HG02981 (cell line): Measurements from ENCODE around the gene FARS2.

Experiments
- ATAC-seq: cut with Tn5 transposase; IDR thresholded peaks from one replicate; pipeline ENCODE4 v1.9.1; 2021; ENCODE audit warnings: mild to moderate bottlenecking, moderate library complexity; ENCODE audit not compliant: unreplicated experiment

FARS2 gene

DNA sequence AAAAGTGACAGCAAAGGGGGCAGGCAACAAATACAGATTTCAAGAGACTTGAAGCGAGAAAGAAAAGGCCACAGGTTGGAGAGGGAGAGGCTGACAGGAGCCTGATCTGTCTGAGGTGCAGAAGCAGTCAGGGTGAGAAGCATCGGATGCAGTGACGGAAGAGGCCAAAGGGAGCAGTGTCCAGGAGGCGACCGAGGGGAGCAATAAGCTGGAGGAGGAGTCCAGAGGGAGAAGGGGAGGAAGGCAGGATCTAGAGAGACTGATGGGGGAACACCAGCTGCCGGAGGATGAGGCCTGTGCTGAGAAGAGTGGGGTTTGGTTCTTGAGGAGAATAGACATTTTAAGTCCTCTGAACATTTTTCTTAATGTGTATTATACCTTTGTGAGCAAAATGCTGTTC, 23.8 kb downstream of the FARS2 start:
- ATAC-seq: no peak

DNA sequence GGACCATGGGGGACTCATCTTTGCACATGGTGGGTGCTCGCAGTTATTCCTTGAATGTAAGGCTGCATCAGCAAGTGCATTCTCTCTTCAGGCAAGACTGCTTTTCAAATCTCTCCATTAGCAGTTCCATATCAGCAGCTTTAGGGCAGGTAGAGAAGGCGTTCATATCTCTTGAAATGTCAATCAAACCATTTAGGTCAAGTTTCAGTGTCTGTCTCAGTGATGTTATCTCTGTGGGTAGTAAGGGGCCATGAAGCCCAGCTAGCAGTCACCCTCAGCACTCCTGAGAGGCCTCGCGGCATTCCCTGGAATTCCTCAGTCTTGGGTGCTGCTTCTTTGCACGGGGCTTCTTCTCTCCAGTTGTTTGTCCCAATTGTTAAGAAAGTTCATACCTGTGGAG, 24.2 kb downstream of the FARS2 start:
- no peak for ATAC-seq

DNA sequence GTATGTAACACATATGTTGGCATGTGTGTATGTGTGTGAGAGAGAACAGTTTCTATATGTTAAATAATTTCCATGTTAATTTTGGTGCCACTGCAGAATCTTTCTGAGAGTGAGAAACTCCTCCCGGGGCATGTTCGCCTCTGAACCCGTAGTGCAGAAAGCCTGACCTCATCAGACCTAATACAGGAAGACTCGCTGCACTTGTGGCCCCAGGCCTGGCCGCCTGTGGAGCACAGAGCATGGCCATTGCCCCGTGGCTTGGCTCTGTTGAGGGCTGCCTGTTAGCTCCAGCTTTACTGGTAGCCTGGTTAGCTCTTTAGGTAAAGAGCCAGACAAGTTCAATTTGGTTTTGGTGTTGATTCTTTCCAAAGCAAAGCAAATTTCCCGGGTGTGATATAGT, 25.5 kb downstream of the FARS2 start:
- no peak for ATAC-seq

DNA sequence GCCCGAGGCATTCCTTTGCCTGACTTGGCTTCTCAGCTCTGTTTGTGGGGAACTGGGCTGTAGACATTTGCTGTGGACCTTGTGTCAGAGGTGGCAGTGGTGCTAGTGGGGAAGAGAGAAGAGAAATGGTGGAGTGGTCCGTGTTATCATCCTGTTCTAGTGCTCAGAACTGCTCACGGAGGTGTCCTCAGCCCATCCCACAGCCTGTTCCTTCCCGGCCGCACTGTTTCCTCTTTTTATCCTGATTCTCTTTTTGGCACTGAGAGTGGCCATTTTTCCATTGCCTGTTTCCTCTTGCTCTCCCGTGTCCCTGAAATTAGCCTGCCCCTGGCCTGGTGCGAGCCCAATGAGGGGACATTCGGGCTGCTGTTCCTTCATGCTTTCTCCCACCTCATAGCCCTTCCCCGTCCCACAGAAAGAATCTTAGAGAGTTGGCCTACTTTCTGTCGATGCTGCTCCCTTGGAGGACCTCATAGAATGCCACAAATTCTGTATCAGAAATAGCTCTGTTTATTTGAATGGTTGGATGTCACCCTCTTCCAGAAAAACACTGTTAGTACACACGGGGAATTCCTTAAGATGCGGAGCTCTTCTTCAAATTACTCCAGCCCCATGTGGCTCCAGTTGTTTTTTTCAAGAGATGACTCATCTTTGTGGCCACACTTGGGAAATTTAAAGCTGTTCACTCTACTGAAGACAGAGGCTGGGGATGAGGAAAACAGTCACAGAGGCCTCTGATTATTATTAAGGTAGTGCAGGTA, 26.1 kb downstream of the FARS2 start:
- ATAC-seq: no peak

DNA sequence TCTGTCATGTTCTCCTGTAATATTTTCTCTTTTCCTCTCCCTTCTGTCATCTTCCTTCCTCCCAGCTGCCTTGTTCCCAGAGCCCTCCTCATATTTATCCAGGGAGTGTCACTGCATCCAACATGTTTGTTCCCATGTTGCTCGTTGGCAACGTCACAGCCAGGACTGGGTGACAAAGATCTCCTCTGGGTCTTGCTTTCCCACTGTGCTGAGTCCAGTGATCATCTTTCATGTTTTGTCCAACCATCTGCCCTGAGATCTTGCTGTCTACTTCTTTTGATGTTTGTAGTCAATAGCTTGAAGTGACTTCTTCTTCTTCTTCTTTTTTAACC, 26.6 kb downstream of the FARS2 start:
- no peak for ATAC-seq

DNA sequence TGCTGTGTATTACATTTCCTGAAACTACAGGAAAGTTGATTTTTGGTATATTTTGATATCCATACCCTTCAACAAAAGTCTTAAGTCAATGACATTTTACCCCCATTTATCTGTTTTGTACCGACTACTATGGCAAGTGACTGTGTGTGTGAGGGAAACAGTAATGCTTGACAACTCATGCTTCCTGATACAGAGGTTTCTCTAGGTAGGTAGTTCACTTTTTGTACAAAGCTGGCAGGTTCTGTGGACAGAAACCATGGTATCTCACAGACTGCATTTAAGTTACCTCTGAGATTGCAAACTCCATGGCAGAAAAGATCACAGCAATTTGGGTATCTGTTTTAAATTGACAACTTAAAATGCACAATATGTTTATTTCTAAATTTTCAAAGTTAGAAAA, 28.8 kb downstream of the FARS2 start:
- no peak for ATAC-seq

DNA sequence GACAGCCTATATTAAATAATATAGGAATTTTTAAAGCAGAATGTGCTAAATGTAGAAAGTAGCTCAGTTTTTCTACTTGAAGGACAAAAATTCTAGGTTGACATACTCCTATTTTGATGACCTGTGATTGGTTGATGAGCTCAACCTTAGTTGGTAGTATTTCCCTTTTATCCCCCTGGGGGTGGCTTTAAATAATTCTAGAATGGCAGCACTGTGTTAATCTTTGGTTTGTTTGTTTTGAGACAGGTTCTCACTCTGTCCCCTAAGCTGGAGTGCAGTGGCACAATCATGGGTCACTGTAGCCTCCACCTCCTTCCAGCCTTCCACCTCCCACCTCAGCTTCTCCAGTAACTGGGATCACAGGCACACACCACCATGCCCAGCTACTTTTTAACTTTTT, 29.2 kb downstream of the FARS2 start:
- ATAC-seq: no peak

DNA sequence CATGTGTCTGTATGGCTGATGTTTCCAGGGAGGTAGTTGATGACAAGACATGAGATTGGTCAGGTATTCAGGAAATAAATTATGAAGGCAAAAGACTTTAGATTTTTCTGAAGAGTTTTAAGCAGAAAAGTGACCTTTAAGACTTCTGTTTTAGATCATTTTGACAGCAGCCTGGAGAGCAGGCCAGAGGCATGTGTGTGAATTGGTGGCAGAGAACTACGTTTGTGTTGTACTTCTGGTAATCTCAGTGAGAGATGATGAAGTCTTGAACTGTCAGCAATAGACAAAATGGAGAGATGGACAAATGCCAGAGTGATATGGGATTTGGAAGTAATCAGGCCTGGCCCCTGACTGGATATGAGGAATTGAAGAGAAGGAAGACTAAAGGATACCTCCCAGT, 30.8 kb downstream of the FARS2 start:
- ATAC-seq: no peak

DNA sequence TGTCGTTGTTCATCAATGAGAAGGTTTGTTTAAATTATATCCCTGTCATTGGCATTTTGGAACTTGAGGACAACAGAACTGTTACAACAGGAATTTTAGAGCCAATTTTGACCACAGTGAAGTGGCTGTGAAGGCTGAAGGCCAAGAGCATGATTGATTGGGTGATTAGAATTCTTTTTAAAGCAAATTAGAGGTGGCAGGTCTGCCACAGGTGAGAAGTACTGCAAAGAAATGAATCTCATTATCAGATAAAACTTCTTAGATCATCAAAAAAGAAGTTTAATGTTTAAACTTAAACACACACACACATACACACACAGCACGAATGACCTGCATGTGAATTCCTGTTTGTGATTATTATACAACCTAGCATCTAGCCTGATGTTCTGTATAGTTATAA, 32.4 kb downstream of the FARS2 start:
- no peak for ATAC-seq

DNA sequence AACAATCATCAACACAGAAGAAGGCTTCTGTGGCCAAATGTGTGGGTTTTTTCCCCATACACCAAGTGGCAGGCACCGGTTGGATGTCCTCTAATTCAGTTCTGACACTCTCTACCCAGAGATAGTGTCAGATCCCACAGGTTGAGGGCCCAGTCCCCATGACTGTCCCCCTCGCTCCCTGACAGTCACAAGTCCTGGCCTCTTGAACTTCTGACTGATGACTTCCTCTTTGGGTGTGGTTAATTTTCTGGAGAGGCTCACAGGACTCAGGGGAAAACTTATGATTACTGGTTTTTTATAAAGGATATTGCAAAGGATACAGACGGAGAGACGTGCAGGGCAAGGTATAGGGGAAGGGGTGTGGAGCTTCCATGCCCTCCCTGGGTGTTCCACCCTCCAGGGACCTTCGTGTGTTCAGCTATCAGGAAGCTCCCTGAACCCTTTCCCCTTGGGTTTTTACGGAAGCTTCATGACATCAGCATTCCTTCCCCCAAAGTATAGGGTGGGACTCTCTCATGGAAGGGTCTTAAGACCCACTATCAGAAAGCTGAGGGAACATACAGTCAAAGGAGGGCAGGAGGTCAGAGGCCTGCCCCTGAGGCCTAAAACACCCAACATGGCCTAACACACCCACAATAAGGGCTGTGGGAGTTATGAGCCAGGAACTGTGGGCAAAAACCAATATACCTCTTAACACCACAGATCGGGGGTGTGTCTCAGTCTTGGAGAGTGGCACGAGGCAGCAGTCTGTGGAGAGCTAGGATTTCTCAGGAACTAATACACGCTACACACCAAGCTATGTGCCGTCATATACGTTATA, 33.3 kb downstream of the FARS2 start:
- no peak for ATAC-seq

DNA sequence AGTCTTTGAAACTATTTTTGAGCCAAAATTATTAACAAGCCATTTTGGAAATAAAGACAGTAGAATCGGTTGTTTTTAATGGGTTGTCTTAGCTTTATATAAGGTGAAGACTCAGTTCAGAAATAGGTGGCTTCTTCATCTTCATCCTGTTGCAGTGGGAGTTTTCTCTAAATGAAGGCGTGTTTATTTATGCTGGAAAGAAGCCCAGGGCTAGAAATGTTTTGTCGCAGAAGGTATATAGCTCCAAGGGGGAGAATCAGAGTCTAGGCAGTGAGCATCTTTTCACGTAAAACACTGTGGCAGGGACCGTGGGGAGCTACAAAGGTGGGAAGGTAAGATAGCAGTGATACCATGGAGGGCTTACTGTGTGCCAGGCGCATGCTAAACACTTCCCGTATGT, 34.3 kb downstream of the FARS2 start:
- ATAC-seq: no peak

DNA sequence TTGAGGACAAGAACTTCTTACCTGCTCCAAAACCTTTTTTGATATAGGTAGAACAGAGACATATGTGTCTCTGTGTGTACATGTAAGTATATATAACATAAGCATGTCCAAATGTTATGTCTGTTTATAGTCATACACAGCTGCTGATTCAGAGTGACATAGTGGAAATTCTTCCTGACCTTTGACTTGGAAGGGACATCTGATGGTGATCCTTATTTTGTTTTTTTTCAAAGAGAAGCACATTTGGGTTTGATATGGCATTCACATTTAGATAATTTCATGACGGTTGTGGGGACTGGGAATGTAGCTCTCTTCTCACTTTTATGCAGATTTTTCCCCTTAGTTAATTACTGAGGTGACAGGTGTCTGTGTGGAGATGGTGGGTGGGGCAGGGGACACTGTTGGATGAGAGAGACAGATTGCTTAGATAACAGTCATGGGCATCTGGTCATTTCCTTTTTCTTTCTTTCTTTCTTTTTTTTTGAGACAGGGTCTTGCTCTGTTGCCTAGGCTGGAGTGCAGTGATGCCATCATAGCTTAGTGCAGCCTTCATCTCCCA, 39.0 kb downstream of the FARS2 start:
- ATAC-seq: no peak

DNA sequence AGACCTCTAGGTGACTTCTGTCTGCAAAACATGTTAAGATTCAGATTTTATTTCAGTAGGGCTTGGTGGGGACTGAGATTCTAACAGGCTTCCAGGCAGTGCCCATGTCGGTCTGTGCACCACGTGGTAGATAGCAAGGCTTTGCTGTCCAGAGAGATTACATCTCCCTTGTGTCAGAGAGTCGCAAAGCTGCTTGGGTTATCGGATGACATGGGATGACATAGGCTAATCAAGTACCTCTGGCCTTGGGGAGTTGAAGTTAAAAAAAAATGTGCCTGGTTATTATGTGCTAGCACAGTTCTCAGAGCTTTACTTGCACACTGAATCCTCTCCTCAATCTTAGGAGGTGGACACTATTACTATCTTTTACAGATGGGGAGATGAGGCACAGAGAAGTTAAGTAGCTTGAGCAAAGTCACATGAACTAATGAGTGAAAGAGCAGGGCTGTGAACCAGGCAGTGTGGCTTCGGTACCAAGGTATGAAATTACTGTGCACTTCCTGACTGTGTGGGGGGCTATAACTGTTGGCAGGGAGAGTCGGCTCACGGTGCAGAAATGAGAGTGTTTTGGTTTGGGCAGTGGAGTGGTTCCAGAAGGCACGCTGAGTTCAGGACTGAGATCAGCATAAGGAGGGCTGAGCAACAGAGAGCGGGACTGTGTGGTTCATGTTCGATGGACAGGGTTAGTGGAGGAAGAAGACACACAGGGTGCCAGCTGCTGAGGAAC, 41.1 kb downstream of the FARS2 start:
- peak; percentile 94 for ATAC-seq

DNA sequence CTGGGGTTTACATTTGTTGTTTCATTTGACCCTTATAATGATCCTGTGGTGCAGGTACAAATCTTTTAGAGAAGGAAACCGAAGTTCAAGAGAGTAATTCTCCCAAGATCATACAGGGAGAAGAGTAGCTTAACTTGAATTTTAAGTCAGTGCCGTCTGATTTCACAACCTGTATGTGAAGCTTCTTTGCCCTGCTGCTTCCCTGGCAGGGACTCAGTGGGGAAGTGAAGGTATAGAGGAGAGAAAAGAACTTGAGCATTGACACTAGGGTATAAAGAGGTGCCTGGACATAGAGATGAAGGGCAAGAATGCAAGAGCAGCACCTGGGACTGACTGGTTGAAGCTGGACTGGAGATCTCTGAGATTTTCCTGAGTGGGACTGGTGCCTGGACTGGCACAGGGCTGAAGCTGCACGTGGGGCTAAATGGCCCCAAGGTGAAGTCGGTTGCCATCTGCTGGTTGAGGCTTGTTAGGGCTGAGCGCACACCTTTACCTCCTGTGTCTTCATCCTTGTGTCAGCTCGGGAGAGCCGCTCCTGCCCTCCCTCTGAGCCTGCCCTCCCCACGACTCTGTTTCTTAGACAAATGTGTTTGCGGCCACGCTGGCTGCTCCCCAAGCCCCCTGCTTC, 41.8 kb downstream of the FARS2 start:
- peak; percentile 53 for ATAC-seq

DNA sequence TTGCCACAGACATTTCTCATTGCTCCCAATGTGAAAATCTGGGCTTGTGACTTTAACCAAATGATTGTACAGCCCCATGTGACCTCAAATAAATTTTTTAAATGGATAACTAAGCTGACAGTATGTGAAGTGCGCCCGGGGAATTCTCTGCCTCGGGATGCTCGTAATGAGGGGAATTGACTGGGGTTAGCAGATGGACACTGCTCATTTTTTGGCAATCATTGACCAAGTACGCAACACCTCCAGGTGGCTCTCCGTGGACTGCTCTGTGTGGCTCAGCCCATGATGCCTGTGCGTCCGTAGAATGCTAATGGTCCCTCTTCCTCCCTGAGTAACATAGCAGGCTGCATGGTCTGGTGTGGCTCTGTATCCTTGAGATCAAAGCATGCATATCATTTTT, 42.4 kb downstream of the FARS2 start:
- ATAC-seq: no peak

DNA sequence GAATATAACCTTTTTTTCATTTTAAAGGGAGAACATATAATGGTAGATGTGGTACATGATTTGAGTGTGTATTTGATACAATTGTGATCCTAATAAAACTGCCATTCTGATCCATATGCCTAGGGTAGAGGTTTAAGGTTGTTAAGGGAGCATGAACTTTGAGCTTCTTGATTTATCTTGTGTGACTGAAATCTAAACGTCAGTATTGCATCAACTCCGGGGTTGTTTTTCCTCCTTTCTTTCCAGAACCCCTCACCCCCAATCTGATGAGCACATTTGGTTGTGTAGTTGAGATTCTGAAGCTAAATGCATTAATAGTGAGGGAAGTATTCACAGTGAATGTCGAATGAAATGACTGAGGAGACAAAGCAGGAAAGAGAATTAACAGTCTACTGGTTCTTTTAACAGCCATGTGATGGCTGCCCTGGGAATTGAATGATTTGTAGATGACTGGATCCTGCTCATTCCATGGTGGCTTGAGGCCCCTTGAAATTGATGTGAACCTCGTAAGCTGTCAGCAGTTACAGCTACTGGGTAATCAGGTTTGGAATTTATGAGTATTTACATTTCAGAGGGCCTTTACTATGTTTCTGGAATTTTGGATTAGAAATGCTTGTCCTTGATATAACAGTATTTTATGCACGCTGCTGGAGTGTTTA, 44.8 kb downstream of the FARS2 start:
- no peak for ATAC-seq

DNA sequence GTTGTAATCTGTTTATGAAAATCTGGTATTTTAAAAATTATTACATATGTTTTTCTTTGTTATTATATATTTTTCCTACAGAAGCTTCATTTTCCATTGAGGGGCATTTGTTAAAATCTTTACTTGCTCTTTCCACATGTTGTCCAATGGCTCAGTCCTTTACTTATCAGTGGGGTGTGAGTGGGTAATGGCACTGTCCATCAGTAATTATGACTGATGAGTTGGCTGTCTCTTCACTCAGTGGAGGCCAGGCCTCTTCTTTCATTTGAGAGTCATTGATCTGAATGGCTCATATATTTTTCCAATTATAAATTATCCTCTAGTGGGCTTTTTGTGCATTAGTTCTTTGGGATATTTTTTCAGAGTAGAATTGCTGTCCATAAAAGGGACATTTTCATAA, 45.7 kb downstream of the FARS2 start:
- ATAC-seq: no peak

DNA sequence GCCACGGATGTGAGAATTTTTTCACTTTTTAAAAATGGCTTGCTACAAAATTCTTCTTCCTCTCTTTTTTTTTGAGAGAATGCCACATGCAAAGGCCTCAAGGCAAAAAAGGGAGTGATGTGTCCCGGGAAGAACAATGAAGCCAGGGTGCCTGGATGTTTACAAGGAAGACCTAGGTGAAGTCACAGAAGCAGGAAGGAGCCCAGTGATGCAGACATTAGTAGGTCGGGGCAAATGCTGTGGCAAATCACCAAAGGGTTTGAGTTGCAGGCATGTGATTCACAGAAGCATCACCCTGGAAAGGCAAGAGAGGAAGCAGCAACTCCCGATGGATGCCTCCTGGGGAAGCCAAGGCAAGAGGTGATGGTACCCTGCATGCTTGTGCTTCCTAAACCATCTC, 46.8 kb downstream of the FARS2 start:
- no peak for ATAC-seq

DNA sequence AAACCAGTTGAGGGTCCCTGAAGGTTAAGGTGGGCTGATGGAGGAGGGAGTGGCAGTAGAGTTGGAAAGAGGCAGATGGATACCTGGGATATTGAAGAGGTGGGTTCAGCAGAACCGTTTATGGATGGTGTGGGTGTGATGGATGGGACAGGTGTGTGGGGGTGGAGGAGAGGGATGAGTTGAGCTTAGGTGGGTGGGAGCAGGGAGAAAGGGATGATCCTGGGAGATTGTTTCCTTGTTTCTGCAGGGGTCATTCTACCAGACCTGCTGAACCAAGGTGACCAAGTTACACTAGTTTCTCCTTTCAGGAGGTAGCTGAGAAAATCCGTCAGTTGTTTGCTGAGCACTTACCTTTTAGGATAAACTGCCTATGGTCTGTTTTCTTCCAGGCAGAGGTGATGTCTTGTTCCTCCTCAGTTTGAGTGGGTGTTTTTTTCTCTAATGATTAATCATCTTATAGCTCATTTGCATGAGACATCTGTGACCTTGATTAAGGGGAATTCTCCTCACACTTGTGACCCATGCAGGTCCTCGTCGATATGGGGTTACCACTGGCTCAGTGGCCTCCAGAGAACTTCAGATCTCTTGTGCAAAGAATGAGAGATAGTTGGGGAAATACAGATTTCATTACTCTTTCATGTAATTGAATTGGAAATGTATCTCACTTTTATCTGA, 53.0 kb downstream of the FARS2 start:
- ATAC-seq: peak; percentile 83

DNA sequence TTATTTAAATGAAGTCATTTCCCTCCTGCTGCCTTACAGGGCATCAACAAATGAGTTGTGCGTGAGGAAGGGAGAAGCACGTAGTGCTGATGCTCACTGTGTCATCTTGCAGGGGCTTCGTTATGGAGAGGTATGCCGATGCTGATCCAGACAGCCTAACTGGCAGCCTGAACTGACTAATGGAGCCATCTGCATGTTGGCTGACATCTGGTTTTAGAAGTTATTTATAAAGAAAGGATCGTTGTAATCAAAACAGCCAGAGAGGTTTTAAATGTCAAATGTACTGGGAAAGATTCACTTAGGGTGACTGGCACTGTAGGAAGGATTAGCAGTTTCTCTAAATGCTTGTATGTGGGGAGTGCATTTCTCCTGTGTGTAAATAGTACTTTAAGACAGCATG, 54.6 kb downstream of the FARS2 start:
- no peak for ATAC-seq
